GM12874 (cell line): Measurements from ENCODE around the gene EMX2.
A peak's percentile ranks its signal among the peaks of the same experiment; 100 is the strongest.

Experiments
- TF ChIP-seq, protein P1 (sequence below): IDR thresholded peaks from 2 replicates; pipeline ENCODE4 v1.5.1; 2011; ENCODE audit warnings: low read depth, mild to moderate bottlenecking, control low read depth, low read length, moderate library complexity; ENCODE audit not compliant: insufficient read depth

The EMX2 gene

DNA sequence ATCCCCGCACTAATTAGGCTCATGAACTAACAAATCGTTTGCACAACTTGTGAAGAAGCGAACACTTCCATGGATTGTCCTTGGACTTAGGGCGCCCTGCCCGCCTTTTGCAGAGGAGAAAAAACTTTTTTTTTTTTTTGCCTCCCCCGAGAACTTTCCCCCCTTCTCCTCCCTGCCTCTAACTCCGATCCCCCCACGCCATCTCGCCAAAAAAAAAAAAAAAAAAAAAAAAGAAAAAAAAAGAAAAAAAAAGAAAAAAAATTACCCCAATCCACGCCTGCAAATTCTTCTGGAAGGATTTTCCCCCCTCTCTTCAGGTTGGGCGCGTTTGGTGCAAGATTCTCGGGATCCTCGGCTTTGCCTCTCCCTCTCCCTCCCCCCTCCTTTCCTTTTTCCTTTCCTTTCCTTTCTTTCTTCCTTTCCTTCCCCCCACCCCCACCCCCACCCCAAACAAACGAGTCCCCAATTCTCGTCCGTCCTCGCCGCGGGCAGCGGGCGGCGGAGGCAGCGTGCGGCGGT, at the start of gene EMX2:
Gene EMX2 (plus strand): TSS at position 41 of the 519 bp plus-strand sequence. CDS start 522 bp downstream, outside the sequence.
- TF ChIP-seq, protein P1, sequence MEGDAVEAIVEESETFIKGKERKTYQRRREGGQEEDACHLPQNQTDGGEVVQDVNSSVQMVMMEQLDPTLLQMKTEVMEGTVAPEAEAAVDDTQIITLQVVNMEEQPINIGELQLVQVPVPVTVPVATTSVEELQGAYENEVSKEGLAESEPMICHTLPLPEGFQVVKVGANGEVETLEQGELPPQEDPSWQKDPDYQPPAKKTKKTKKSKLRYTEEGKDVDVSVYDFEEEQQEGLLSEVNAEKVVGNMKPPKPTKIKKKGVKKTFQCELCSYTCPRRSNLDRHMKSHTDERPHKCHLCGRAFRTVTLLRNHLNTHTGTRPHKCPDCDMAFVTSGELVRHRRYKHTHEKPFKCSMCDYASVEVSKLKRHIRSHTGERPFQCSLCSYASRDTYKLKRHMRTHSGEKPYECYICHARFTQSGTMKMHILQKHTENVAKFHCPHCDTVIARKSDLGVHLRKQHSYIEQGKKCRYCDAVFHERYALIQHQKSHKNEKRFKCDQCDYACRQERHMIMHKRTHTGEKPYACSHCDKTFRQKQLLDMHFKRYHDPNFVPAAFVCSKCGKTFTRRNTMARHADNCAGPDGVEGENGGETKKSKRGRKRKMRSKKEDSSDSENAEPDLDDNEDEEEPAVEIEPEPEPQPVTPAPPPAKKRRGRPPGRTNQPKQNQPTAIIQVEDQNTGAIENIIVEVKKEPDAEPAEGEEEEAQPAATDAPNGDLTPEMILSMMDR: no peak

DNA sequence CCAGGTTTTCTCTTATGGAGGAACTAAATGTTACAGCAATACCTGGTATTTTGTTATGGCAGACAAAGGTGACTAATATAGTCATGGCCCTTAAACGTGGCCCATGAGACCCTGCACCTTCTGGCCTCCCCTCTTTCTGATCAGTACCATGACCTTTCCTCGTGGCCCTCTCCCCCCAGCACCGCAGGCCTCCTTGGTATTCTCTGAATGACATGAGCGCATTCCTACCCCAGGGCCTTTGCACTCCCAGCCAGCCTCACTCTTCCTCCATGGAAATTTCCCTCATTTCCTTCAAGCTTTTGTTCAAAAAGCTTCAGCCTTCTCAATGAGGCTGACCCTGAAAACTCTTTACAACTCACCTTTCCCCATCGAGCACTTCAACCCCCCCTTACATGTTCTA, 46.5 kb upstream of the EMX2 start:
- TF ChIP-seq, protein P1: no peak

DNA sequence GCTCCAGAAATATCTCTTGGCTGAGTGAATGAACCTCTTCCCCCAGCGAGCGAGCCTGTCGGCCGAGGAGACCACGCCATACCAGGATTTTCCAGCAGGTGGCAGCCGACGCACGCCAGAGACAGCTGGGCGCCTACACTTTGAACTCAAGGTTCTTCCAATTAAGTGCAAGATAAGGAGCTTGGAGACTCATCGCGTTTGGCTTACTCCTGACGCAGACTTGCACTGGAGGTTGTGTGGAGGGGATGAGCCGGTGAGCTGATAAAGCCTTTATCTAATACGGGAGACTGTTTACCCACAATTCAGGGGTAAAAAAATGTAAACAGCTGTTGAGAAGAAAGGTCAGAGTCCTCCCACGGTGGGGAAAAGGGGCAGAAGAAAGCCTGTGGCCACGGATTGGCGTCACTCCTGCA, 45.9 kb upstream of the EMX2 start:
- TF ChIP-seq, protein P1: peak; percentile 90

DNA sequence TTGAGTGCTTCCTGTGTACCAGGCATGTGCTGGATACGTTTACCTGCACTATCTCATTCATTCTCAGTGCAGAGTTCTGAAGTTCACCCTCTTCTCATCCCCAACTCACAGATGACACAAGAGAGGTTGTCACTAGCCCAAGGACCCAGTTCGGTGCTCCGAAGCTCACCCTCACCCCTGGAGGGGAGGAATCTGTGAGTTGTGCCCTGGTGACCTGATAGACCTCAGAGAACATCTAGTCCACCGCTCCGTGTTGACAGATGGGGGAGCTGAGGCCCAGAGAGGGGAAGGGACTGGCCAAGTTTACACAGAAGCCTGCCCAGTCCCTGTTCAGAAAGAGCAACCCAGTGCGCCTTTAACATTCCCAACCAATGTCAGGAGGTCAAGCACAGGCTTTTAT, 44.8 kb upstream of the EMX2 start:
- TF ChIP-seq, protein P1: no peak

DNA sequence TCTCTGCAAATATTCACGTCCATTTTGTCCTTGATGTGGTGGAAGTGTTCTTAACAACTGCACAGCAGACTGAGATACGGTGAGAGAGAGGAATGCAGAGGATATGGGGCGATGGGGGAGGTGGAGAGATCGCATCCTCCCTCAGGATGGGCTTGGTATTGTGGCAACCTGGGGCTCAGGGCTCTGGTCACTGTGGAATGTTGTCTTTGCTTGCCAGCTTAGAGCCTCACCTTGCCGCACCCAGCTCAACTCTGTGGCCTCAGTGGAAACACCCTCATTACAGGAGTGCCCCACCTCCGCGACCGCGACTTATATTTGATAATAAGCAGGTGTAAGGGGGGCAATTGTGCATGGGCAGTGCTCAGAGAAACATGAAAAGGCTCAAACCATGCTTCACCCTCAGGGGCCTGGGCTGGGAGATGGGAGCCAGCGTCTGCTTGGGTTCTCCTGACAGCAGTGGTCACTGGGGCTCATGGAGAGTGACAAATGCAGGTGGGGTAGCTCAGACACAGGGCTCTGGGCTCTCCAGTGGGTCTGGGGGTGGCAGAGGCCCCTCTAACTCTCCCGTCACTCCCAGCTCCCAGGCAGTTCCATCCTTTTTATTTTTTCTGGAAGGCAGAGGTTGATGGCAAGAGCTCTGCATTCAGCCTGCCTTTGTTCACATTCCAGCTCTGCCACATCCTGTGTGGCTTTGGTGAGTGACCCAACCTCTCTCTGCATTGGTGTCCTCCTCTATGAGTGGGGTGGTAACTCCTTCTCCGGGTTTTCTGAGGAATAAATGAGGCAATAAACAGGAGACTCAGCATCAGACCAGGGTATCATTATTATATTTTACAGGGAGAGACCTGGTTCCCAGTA, 43.1 kb upstream of the EMX2 start:
- TF ChIP-seq, protein P1: no peak

DNA sequence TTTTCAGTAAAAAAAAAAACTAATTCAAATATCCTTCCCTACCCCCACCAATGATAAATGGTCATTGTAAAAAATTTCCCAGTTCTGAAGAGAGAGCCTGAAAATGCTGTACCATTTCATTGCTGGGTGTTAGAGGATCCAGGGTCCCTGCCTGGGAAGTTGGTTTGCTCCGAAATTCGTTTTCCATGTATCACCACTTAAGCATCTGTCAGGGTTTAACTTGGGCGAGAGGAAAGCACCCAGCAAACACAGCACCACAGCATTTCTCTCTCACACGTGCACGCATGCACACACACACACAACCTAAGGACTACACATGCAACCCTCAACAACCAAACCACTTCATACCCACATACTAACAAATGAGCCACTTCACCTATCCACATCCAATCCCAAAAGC, 42.1 kb upstream of the EMX2 start:
- TF ChIP-seq, protein P1: no peak

DNA sequence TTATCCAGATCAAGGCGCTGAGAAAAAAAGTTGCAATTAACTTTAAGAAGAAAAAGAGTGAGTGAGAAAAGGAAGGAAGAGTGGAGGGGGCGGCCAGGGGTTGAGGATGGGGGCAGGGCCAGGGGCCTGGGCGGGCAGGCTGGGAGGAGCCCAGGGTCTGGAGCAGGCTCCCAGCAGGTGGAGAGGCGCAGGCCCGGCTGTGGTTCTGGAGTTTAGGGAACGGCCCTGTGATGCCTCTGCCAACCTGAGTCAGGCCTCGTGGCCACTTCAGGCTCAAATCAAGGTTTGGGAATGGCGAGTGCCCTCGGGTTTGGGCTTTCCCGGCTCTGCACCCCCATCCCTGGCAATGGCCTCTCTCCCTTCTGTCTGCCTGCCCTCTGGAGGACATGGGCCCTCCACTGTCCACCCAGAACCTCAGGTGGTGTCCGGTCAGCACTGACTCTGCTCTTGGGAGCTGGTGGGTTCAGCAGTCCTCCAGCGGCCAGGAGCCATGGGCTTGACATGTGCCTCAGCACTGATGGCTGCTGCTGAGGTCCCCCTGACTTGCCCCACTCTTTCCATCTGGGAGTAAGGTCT, 41.0 kb upstream of the EMX2 start:
- TF ChIP-seq, protein P1: no peak
